ENCODE results near the gene INTS7.

DNA sequence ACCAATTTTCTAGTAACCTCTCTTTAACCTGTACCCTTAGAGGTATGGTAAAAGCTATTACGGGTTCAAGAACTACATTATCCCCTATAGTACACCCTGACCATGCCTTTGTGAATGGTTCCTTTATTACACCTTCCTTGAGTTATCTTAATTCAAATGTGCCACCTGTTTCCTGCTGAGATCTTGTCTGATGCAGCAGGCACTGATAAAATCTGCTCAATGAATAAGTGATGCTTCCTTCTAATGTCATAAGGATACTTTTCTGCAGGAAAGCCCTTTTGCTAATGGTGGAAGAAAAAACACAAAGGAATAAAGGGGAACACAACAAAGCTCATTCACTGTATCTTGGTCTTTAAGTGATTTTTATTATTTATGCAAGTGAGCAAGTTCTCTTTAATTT, 25.8 kb downstream of the INTS7 start:
- no peak for TF ChIP-seq EZH2 (IDR thresholded peaks at IDR 0.05; ENCODE audit: low read length)
- TF ChIP-seq, protein P1, sequence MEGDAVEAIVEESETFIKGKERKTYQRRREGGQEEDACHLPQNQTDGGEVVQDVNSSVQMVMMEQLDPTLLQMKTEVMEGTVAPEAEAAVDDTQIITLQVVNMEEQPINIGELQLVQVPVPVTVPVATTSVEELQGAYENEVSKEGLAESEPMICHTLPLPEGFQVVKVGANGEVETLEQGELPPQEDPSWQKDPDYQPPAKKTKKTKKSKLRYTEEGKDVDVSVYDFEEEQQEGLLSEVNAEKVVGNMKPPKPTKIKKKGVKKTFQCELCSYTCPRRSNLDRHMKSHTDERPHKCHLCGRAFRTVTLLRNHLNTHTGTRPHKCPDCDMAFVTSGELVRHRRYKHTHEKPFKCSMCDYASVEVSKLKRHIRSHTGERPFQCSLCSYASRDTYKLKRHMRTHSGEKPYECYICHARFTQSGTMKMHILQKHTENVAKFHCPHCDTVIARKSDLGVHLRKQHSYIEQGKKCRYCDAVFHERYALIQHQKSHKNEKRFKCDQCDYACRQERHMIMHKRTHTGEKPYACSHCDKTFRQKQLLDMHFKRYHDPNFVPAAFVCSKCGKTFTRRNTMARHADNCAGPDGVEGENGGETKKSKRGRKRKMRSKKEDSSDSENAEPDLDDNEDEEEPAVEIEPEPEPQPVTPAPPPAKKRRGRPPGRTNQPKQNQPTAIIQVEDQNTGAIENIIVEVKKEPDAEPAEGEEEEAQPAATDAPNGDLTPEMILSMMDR (optimal IDR thresholded peaks at IDR 0.05 in 1 of 3, IDR thresholded peaks at IDR 0.05 in 1 of 3, conservative IDR thresholded peaks at IDR 0.05 in 1 of 3; ENCODE audit: extremely low read depth in 1 of 3, insufficient read depth in 2 of 3, low read length in 3 of 3) = no peak
